GM12872 (cell line): ENCODE data around the gene TRIO.

Experiments used
- CTCF ChIP-seq: IDR thresholded peaks from 3 replicates; pipeline ENCODE4 v1.5.1; 2011; ENCODE audit warnings: low read depth, mild to moderate bottlenecking, low read length, moderate library complexity; ENCODE audit not compliant: insufficient read depth

TRIO gene

GRCh38 chr5:14201325-14202045 lies 58.3 kb downstream of the TRIO start:
- no peak for TF ChIP-seq CTCF

- TF ChIP-seq CTCF: no peak
Observed at GRCh38 chr5:14202462-14202861, 59.3 kb downstream of the TRIO start.

GRCh38 chr5:14204011-14204670 lies 61.0 kb downstream of the TRIO start:
- no peak for TF ChIP-seq CTCF

GRCh38 chr5:14204785-14205321 lies 61.7 kb downstream of the TRIO start:
- TF ChIP-seq CTCF: no peak

- no peak for TF ChIP-seq CTCF
Observed at GRCh38 chr5:14206028-14206725, 63.0 kb downstream of the TRIO start.

- peak; percentile 43 for TF ChIP-seq CTCF
Observed at GRCh38 chr5:14208071-14209021, 65.2 kb downstream of the TRIO start.
